Suprapubic skin (tissue), 3 donors: Measurements from ENCODE around the gene KIAA0513.

ENCODE experiments used
- CTCF ChIP-seq, 2 donors: fragments of 200-600 bp in 1 of 2; fragments of 450-650 bp in 1 of 2; sonication (generic) in 1 of 2; IDR thresholded peaks; one replicate each; pipeline ENCODE4 v1.5.1; 2016 to 2019; ENCODE audit warnings: antibody characterized with exemption in 2 of 2, mild to moderate bottlenecking in 1 of 2, moderate library complexity in 1 of 2
- EP300 ChIP-seq: sonication (generic); formaldehyde crosslinking; IDR thresholded peaks from one replicate; pipeline ENCODE4 v1.6.1; 2017; ENCODE audit warnings: antibody characterized with exemption
- POLR2A ChIP-seq, 2 donors: fragments of 450-650 bp; IDR thresholded peaks; one replicate each; pipeline ENCODE4 v1.6.1; 2017; ENCODE audit warnings: antibody characterized with exemption in 2 of 2, mild to moderate bottlenecking in 2 of 2, moderate library complexity in 2 of 2

DNA sequence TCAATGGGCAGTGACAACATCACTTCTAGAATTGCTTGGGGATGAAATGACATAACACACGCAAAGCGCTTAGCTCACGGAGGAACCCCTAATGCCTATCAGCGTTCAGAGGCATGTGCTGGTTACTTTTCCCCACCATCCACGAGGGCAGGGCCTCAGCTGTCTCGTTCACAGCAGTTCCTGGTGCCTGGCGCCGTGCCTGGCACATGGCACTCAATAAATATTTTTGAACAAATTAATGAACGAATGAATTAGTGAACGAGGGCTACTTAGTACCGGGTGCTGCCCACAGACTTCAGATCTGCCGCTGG lies 98.8 kb downstream of the KIAA0513 start:
- TF ChIP-seq POLR2A (IDR thresholded peaks at IDR 0.05): no peak
- no peak for TF ChIP-seq CTCF (IDR thresholded peaks at IDR 0.05)
- TF ChIP-seq EP300: no peak
